Urinary bladder (tissue), 4 donors: ENCODE results near the gene PTP4A2. TPM values are rescaled to one million over a fixed set of nuclear protein-coding genes. Genes with fewer than 3 reads are reported as not detected.
"Not testable (repeated sequence)": the region's sequence is repeated elsewhere in the genome, so short reads cannot be mapped to it uniquely, and the experiment has no call there.

ENCODE experiments used
- DNase-seq: peaks from one replicate; pipeline ENCODE4 v3.0.0-alpha.2; 2015; ENCODE audit errors: extremely low spot score
- H3K27ac ChIP-seq: one replicate; pipeline ENCODE4 v1.5.1; 2013; ENCODE audit warnings: low read depth, mild to moderate bottlenecking, moderate library complexity
- H3K36me3 ChIP-seq: one replicate; pipeline ENCODE4 v1.6.1; 2013; ENCODE audit warnings: mild to moderate bottlenecking, moderate library complexity; ENCODE audit not compliant: insufficient read depth
- H3K4me1 ChIP-seq: one replicate; pipeline ENCODE4 v1.6.1; 2013; ENCODE audit warnings: mild to moderate bottlenecking, moderate library complexity; ENCODE audit not compliant: insufficient read depth
- H3K4me3 ChIP-seq: one replicate; pipeline ENCODE4 v1.5.1; 2013; ENCODE audit warnings: low read depth, low read length
- WGBS: extraction: QIAGEN DNeasy Blood & Tissue Kit; methylation state at CpG from one replicate; pipeline ENCODE4 v1.1.7; 2013; 5-methylcytosine and 5-hydroxymethylcytosine counted together
- polyA plus RNA-seq: library from polyadenylated mRNA; stranded (reverse); fragments of 200-250 nt; gene quantifications from one replicate; pipeline ENCODE4 v1.2.3, GENCODE V29; 2013
- total RNA-seq: library from RNA; depleted of rRNA; stranded (reverse); fragments of >200 nt; gene quantifications from one replicate; pipeline ENCODE4 v1.2.3, GENCODE V29; 2014
- donor health status: healthy with polysubstance abuse.
- donor health status: healthy.

The PTP4A2 gene
- total and polyA plus RNA-seq, 2 donors: 118 to 462 TPM

- DNase-seq: no peak
- no peak overlapping the region for H3K4me3 ChIP-seq
- no peaks in the 10 kb centered on the region for H3K4me1 ChIP-seq
- WGBS: 85% methylated on average over 9 of the region's 9 CpGs
- peaks cover 2% of the 10 kb centered on the region for H3K36me3 ChIP-seq
- no peak overlapping the region for H3K27ac ChIP-seq
These were observed 33.7 kb downstream of the PTP4A2 start for GRCh38 chr1:31904339-31905092.

- H3K27ac ChIP-seq: no peak overlapping the region
- H3K4me1 ChIP-seq: no peaks in the 10 kb centered on the region
- no peak for DNase-seq
- H3K36me3 ChIP-seq: peaks cover 2% of the 10 kb centered on the region
- H3K4me3 ChIP-seq: no peak overlapping the region
- 94% methylated on average over 5 of the region's 5 CpGs for WGBS
These were observed 35.7 kb downstream of the PTP4A2 start for GRCh38 chr1:31902510-31902860.

- H3K4me3 ChIP-seq: no peak overlapping the region
- no peak overlapping the region for H3K27ac ChIP-seq
- peaks cover 2% of the 10 kb centered on the region for H3K36me3 ChIP-seq
- no peaks in the 10 kb centered on the region for H3K4me1 ChIP-seq
- 96% methylated on average over 6 of the region's 6 CpGs for WGBS
- DNase-seq: no peak
These were observed 36.2 kb downstream of the PTP4A2 start for GRCh38 chr1:31901838-31902509.

GRCh38 chr1:31900790-31901189 is 37.4 kb downstream of the PTP4A2 start:
- peaks cover under 1% of the 10 kb centered on the region for H3K36me3 ChIP-seq
- no peaks in the 10 kb centered on the region for H3K4me1 ChIP-seq
- no peak for DNase-seq
- no peak overlapping the region for H3K4me3 ChIP-seq
- 91% methylated on average over 3 of the region's 3 CpGs for WGBS
- no peak overlapping the region for H3K27ac ChIP-seq

- 75% methylated on average over 6 of the region's 6 CpGs for WGBS
- Histone ChIP-seq H3K4me3 (no peak overlapping the region), H3K4me1 (no peaks in the 10 kb centered on the region), H3K27ac (no peak overlapping the region), H3K36me3 (no peaks in the 10 kb centered on the region)
- DNase-seq: peak; percentile 32
These were observed 40.6 kb downstream of the PTP4A2 start for GRCh38 chr1:31897526-31898100.

GRCh38 chr1:31895474-31896198 is 42.5 kb downstream of the PTP4A2 start:
- WGBS: over 99% methylated on average over 2 of the region's 2 CpGs
- H3K4me3 ChIP-seq, H3K4me1 ChIP-seq, H3K36me3 ChIP-seq, DNase-seq: not testable (repeated sequence)
- H3K27ac ChIP-seq: peak overlapping the region; percentile 18

GRCh38 chr1:31891280-31891679 is 46.9 kb downstream of the PTP4A2 start:
- no peak for DNase-seq
- no peak overlapping the region for H3K27ac ChIP-seq
- no peaks in the 10 kb centered on the region for H3K36me3 ChIP-seq
- no peak overlapping the region for H3K4me3 ChIP-seq
- WGBS: 76% methylated on average over 3 of the region's 3 CpGs
- H3K4me1 ChIP-seq: no peaks in the 10 kb centered on the region

GRCh38 chr1:31888291-31888690 is 49.9 kb downstream of the PTP4A2 start:
- H3K27ac ChIP-seq: no peak overlapping the region
- 83% methylated on average over 7 of the region's 7 CpGs for WGBS
- H3K36me3 ChIP-seq: no peaks in the 10 kb centered on the region
- no peak for DNase-seq
- H3K4me3 ChIP-seq: no peak overlapping the region
- no peaks in the 10 kb centered on the region for H3K4me1 ChIP-seq

GRCh38 chr1:31886866-31887265 is 51.3 kb downstream of the PTP4A2 start:
- Histone ChIP-seq H3K4me3 (no peak overlapping the region), H3K27ac (no peak overlapping the region), H3K36me3 (no peaks in the 10 kb centered on the region), H3K4me1 (no peaks in the 10 kb centered on the region)
- DNase-seq: no peak
- WGBS: 67% methylated on average over 3 of the region's 3 CpGs

GRCh38 chr1:31885851-31886250 is 52.3 kb downstream of the PTP4A2 start:
- WGBS: 87% methylated on average over 2 of the region's 2 CpGs
- DNase-seq: no peak
- no peak overlapping the region for H3K4me3 ChIP-seq

GRCh38 chr1:31883357-31883942 is 54.7 kb downstream of the PTP4A2 start:
- no peaks in the 10 kb centered on the region for H3K36me3 ChIP-seq
- no peak overlapping the region for H3K4me3 ChIP-seq
- H3K4me1 ChIP-seq: no peaks in the 10 kb centered on the region
- H3K27ac ChIP-seq: no peak overlapping the region
- no peak for DNase-seq
- 94% methylated on average over 3 of the region's 3 CpGs for WGBS

More at GRCh38 chr1:31885851-31886250, 52.3 kb downstream of the PTP4A2 start:
- H3K27ac ChIP-seq: no peak overlapping the region
- no peaks in the 10 kb centered on the region for H3K36me3 ChIP-seq
- H3K4me1 ChIP-seq: no peaks in the 10 kb centered on the region

- H3K4me3 ChIP-seq: no peak overlapping the region
- H3K4me1 ChIP-seq: no peaks in the 10 kb centered on the region
- DNase-seq: no peak
- H3K27ac ChIP-seq: no peak overlapping the region
- WGBS: 39% methylated on average over 5 of the region's 5 CpGs
- no peaks in the 10 kb centered on the region for H3K36me3 ChIP-seq
These were observed 56.5 kb downstream of the PTP4A2 start for GRCh38 chr1:31881688-31882000.

- Histone ChIP-seq H3K4me3 (no peak overlapping the region), H3K27ac (no peak overlapping the region), H3K36me3 (no peaks in the 10 kb centered on the region), H3K4me1 (no peaks in the 10 kb centered on the region)
- DNase-seq: no peak
- 56% methylated on average over 8 of the region's 8 CpGs for WGBS
These were observed 57.0 kb downstream of the PTP4A2 start for GRCh38 chr1:31880957-31881687.
